Measurements from ENCODE around the gene ETAA1.

Gene ETAA1

GRCh38 chr2:67437114-67437513 is 40.0 kb downstream of the ETAA1 start:
- TF ChIP-seq CTCF (IDR thresholded peaks at IDR 0.05), result no peak

GRCh38 chr2:67438337-67438736 is 41.2 kb downstream of the ETAA1 start:
- TF ChIP-seq CTCF (IDR thresholded peaks at IDR 0.05), result no peak

GRCh38 chr2:67445652-67446268 is 48.6 kb downstream of the ETAA1 start:
- TF ChIP-seq CTCF (IDR thresholded peaks at IDR 0.05), result no peak

- no peak for TF ChIP-seq CTCF (IDR thresholded peaks at IDR 0.05)
Measured at GRCh38 chr2:67446491-67446911, 49.4 kb downstream of the ETAA1 start.

GRCh38 chr2:67448648-67449047 is 51.5 kb downstream of the ETAA1 start:
- no peak for TF ChIP-seq CTCF (IDR thresholded peaks at IDR 0.05)

GRCh38 chr2:67451086-67451832 is 54.1 kb downstream of the ETAA1 start:
- TF ChIP-seq CTCF (IDR thresholded peaks at IDR 0.05), result no peak

GRCh38 chr2:67453310-67453709 is 56.2 kb downstream of the ETAA1 start:
- no peak for TF ChIP-seq CTCF (IDR thresholded peaks at IDR 0.05)
